Measurements from ENCODE around the gene TRPM7. TPM values are rescaled to one million over a fixed set of nuclear protein-coding genes. Genes with fewer than 3 reads are reported as not detected.
A peak's percentile ranks its signal among the peaks of the same experiment; 100 is the strongest.
"Not testable (repeated sequence)": the region's sequence is repeated elsewhere in the genome, so short reads cannot be mapped to it uniquely, and the experiment has no call there.

TRPM7 gene
- total RNA-seq, 1 donor from 2014 or later: 41.2 TPM

DNA sequence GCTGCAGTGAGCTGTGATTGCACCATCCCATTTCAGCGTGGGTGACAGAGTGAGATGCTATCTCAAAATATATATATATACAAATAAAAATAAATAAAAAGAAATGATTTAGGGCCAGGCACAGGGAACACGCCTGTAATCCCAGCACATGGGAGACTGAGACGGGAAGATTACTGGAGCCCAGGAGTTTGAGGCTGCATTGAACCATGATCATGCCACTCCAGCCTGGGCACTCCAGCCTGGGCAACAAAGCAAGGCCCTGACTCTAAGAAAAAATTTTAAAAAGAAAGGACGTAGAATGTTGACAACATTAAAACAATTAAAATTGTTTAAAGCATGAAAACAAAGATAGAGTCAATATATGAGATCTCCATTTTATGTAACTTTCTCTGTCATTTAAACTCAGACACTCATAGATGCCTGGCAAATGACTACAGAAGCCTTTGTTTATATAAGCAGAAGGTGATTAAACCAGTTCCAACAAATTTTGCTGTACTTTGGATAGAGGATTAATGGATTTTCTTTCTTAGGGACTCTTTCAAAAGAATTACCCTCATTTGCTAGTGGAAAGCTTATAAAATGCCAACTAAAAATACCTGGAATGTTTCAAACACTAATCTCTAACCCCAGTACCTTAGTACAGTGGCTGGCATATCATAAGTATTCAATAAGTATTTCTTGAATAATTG, 10.7 kb upstream of the TRPM7 start:
- H3K4me1 ChIP-seq (ENCODE audit: control insufficient read depth in 3 of 3, insufficient read depth in 3 of 3, low read length in 3 of 3): no peaks in the 10 kb centered on the region
- H3K36me3 ChIP-seq (ENCODE audit: control insufficient read depth in 3 of 3, insufficient read depth in 3 of 3, low read length in 3 of 3): no peaks in the 10 kb centered on the region
- no peak overlapping the region for H3K9ac ChIP-seq (ENCODE audit: low read depth in 1 of 3, low read length in 3 of 3)
- no peaks in the 10 kb centered on the region for H3K9me3 ChIP-seq (ENCODE audit: control insufficient read depth in 3 of 3, low read length in 3 of 3)
- no peak overlapping the region for H3K4me3 ChIP-seq (ENCODE audit: low read length in 3 of 3)
- H3K27me3 ChIP-seq (ENCODE audit: control insufficient read depth in 3 of 3, insufficient read depth in 3 of 3, low read length in 3 of 3): no peaks in the 10 kb centered on the region
- no peak overlapping the region for H3K27ac ChIP-seq (ENCODE audit: low read depth, low read length)

DNA sequence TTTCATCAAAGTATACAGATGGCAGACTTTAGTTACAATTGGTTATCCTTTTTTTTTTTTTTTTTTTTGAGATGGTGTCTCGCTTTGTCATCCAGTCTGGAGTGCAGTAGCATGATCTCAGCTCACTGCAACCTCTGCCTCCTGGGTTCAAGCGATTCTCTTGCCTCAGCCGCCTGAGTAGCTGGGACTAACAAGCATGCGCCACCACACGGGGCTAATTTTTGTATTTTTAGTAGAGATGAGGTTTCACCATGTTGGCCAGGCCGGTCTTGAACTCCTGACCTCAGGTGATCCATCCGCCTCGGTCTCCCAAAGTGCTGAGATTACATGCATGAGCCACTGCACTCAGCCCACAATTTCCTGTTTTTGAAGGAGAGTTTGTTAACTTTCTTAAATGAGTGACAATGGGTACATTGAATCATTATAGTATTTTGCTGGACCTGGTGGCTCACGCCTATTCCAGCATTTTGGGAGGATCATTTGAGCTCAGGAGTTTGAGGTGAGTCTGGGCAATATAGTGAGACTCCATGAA, 8.1 kb upstream of the TRPM7 start:
- not testable (repeated sequence) for H3K9ac ChIP-seq (ENCODE audit: low read depth in 1 of 3, low read length in 3 of 3); H3K4me1 ChIP-seq (ENCODE audit: control insufficient read depth in 3 of 3, insufficient read depth in 3 of 3, low read length in 3 of 3); H3K9me3 ChIP-seq (ENCODE audit: control insufficient read depth in 3 of 3, low read length in 3 of 3); H3K27ac ChIP-seq (ENCODE audit: low read depth, low read length); H3K36me3 ChIP-seq (ENCODE audit: control insufficient read depth in 3 of 3, insufficient read depth in 3 of 3, low read length in 3 of 3); H3K27me3 ChIP-seq (ENCODE audit: control insufficient read depth in 3 of 3, insufficient read depth in 3 of 3, low read length in 3 of 3); H3K4me3 ChIP-seq (ENCODE audit: low read length in 3 of 3)

DNA sequence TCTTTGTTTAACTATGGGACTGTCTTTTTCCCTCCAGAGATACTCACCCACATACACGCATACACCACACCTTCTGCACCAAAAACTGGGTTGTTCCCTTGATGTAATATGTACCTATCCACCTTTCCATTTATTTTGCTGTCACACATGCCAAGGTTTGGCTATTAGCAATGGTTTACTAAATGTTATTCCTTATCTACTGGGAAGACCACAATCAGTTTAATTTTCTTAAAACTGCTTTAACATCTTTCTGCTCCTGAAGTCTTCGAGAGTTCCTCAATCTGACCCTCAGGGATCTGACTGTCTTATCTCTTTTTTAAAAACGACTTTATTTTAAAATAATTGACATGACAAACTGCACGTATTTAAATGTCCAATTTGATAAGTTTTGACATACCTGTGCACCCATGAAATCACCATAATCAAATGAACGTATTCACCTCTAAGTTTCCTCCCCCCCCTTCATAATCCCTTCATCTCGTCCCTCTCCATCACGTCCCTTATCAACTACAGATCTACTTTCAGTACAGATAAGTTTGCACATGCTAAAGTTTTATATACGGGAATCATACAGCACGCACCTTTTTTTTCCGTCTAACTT, 805 bp upstream of the TRPM7 start:
- Histone ChIP-seq H3K27me3 (ENCODE audit: control insufficient read depth in 3 of 3, insufficient read depth in 3 of 3, low read length in 3 of 3) (no peaks in the 10 kb centered on the region), H3K9ac (ENCODE audit: low read depth in 1 of 3, low read length in 3 of 3) (peak overlapping the region; percentile 89 to 97 (median 91)), H3K36me3 (ENCODE audit: control insufficient read depth in 3 of 3, insufficient read depth in 3 of 3, low read length in 3 of 3) (peaks cover 0 to 8% (median 0%) of the 10 kb centered on the region in 3 donors), H3K4me1 (ENCODE audit: control insufficient read depth in 3 of 3, insufficient read depth in 3 of 3, low read length in 3 of 3) (peaks cover 8 to 28% (median 21%) of the 10 kb centered on the region in 3 donors), H3K27ac (ENCODE audit: low read depth, low read length) (peak overlapping the region; percentile 92), H3K4me3 (ENCODE audit: low read length in 3 of 3) (peak overlapping the region; percentile 80 to 94 (median 84)), H3K9me3 (ENCODE audit: control insufficient read depth in 3 of 3, low read length in 3 of 3) (no peaks in the 10 kb centered on the region)

DNA sequence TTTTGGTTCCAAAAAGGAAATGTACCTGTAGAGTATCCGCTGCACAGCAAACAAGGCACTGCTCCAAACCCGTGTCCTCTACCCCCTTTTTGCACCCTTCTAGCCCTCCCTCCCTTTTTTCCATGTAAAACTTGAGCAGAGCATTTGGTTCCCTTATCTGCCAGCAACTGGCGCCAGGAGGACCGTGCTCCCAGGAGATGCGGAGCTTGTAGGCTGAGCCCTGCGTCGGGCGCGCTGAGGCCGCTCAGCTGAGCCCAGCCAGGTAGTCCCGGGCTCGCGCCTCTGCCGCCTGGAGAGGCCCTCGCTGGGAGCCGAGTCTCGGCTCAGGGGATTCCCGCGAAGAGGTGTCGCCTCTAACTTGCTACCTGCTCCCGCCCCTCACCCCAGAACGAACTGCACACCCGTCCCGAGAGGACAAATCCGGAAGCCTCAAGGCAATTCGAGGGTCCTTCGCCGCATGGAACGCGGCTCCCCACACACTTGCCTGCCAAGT, 575 bp downstream of the TRPM7 start:
- no peaks in the 10 kb centered on the region for H3K9me3 ChIP-seq (ENCODE audit: control insufficient read depth in 3 of 3, low read length in 3 of 3)
- peak overlapping the region; percentile 92 for H3K27ac ChIP-seq (ENCODE audit: low read depth, low read length)
- peaks cover 0 to 8% (median 0%) of the 10 kb centered on the region in 3 donors for H3K36me3 ChIP-seq (ENCODE audit: control insufficient read depth in 3 of 3, insufficient read depth in 3 of 3, low read length in 3 of 3)
- peaks cover 8 to 33% (median 21%) of the 10 kb centered on the region in 3 donors for H3K4me1 ChIP-seq (ENCODE audit: control insufficient read depth in 3 of 3, insufficient read depth in 3 of 3, low read length in 3 of 3)
- H3K9ac ChIP-seq (ENCODE audit: low read depth in 1 of 3, low read length in 3 of 3): peak overlapping the region; percentile 78 to 97 (median 96)
- H3K4me3 ChIP-seq (ENCODE audit: low read length in 3 of 3): peak overlapping the region; percentile 84 to 97 (median 94)
- no peaks in the 10 kb centered on the region for H3K27me3 ChIP-seq (ENCODE audit: control insufficient read depth in 3 of 3, insufficient read depth in 3 of 3, low read length in 3 of 3)

DNA sequence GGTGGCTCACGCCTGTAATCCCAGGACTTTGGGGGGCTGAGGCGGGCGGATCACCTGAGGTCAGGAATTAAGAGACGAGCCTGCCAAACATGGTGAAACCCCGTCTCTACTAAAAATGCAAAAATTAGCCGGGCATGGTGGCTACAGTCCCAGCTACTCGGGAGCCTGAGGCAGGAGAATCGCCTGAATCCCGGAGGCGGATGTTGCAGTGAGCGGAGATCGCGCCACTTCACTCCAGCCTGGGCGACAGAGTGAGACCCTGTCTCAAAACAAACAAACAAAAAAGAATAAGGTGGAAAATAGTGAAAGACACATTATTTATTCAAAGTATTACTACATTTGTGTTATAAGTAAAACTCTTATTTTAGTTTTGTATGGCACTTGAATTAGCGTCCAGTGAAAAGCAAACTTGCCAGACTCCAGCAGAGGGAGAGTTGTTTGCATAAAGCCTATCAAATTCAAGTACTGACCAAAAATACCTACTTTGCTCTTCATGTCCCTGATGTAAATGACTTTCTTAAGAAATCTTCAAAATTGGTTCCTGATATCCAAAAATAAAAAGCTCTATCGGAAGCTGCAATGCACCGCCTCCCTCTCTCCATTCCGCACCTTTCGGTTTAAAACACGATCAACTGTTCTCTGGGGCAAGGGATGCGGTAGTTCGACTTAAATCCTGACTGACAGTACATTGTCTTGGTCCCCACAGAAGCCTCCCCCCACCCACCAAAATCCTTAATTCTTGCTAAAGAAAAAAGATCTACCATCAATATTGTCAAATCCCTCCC, 1.2 kb downstream of the TRPM7 start:
- Histone ChIP-seq H3K4me1 (ENCODE audit: control insufficient read depth in 3 of 3, insufficient read depth in 3 of 3, low read length in 3 of 3) (peaks cover 8 to 33% (median 21%) of the 10 kb centered on the region in 3 donors), H3K27me3 (ENCODE audit: control insufficient read depth in 3 of 3, insufficient read depth in 3 of 3, low read length in 3 of 3) (no peaks in the 10 kb centered on the region), H3K4me3 (ENCODE audit: low read length in 3 of 3) (peak overlapping the region; percentile 84 to 97 (median 94)), H3K9ac (ENCODE audit: low read depth in 1 of 3, low read length in 3 of 3) (peak overlapping the region; percentile 78 to 97 (median 96)), H3K36me3 (ENCODE audit: control insufficient read depth in 3 of 3, insufficient read depth in 3 of 3, low read length in 3 of 3) (peaks cover 0 to 8% (median 0%) of the 10 kb centered on the region in 3 donors), H3K27ac (ENCODE audit: low read depth, low read length) (peak overlapping the region; percentile 92), H3K9me3 (ENCODE audit: control insufficient read depth in 3 of 3, low read length in 3 of 3) (no peaks in the 10 kb centered on the region)

DNA sequence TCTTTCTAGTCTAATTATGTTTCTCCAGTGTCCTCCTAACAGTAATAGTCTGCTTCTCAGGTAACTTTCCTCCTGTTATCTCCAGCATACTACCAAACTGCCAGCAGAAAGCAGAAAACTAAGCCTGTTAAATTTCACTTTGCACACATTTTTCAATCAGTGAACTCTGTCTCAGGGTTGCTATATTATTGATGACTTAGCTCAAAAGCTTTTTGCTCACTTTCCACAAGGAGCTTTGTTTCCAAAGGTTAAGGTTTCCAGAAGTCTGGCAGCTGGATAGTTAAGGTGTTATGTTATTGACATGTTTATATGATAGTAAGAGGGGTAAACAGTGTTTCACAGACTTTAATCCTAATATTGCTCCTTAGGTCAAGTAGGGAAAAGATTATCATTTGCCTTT, 5.1 kb downstream of the TRPM7 start:
- no peaks in the 10 kb centered on the region for H3K27me3 ChIP-seq (ENCODE audit: control insufficient read depth in 3 of 3, insufficient read depth in 3 of 3, low read length in 3 of 3)
- peaks cover 0 to 8% (median 0%) of the 10 kb centered on the region in 3 donors for H3K36me3 ChIP-seq (ENCODE audit: control insufficient read depth in 3 of 3, insufficient read depth in 3 of 3, low read length in 3 of 3)
- no peak overlapping the region for H3K4me3 ChIP-seq (ENCODE audit: low read length in 3 of 3)
- H3K4me1 ChIP-seq (ENCODE audit: control insufficient read depth in 3 of 3, insufficient read depth in 3 of 3, low read length in 3 of 3): peaks cover 8 to 27% (median 20%) of the 10 kb centered on the region in 3 donors
- no peak overlapping the region for H3K27ac ChIP-seq (ENCODE audit: low read depth, low read length)
- H3K9me3 ChIP-seq (ENCODE audit: control insufficient read depth in 3 of 3, low read length in 3 of 3): no peaks in the 10 kb centered on the region
- no peak overlapping the region for H3K9ac ChIP-seq (ENCODE audit: low read depth in 1 of 3, low read length in 3 of 3)

DNA sequence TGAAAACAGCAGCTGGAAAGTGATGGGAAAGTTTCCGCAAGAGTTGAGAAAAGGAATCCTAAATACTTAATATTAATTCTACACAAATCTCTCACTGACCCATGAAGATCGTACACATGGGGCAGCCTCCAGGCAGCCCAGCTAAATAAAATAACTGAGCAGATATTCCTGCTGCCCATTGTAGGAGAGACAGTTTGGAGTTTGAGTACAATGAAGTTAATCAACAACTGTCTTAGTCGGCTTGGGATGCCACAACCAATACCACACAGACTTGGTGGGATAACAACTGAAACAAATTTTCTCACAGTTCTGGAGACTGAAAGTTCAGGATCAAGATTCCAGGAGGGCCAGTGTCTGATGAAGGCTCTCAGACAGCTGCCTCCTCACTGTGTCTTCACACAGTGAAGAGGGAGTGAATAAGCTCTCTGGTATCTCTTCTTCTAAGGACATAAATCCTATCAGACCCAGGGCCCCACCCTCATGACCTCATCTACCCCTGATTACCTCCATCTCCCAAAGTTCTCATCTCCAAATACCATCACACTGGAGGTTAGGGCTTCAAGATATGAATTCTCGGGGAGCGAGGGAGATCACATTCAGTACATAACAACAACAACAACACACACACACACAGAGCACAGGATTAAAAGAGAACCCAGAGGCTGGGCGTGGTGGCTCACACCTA, 9.7 kb downstream of the TRPM7 start:
- Histone ChIP-seq H3K27me3 (ENCODE audit: control insufficient read depth in 3 of 3, insufficient read depth in 3 of 3, low read length in 3 of 3) (no peaks in the 10 kb centered on the region), H3K27ac (ENCODE audit: low read depth, low read length) (no peak overlapping the region), H3K36me3 (ENCODE audit: control insufficient read depth in 3 of 3, insufficient read depth in 3 of 3, low read length in 3 of 3) (no peaks in the 10 kb centered on the region), H3K4me3 (ENCODE audit: low read length in 3 of 3) (no peak overlapping the region), H3K9me3 (ENCODE audit: control insufficient read depth in 3 of 3, low read length in 3 of 3) (no peaks in the 10 kb centered on the region), H3K4me1 (ENCODE audit: control insufficient read depth in 3 of 3, insufficient read depth in 3 of 3, low read length in 3 of 3) (peaks cover 0 to 6% (median 5%) of the 10 kb centered on the region in 3 donors), H3K9ac (ENCODE audit: low read depth in 1 of 3, low read length in 3 of 3) (no peak overlapping the region)

DNA sequence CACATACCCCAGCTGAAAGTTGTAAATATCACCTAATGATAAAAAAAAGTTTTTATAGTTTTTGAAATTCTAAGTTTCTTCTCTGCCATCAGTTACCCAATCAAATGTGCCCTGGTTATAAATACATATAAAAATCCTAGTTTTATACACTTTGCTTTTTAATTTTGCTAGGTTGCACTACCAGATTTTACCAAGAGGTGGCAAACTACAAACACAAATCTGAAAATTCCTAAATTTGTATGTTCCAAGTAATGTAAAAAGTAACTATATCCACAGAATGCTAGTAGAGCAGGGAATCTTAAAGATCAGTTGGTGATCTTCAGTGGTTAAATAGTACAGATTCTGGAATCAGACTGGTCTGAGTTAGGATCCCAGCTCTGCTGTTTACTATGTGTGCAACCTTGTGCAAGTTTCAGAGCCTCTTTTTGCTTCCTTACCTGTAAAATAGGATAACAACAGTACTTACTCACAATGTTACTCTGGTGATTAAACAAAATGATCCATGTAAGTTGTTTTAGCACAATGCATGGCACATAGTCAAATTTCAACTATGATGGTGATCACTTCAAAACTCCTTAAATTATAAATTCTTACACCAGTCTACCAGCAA, 11.0 kb downstream of the TRPM7 start:
- Histone ChIP-seq H3K27me3 (ENCODE audit: control insufficient read depth in 3 of 3, insufficient read depth in 3 of 3, low read length in 3 of 3) (no peaks in the 10 kb centered on the region), H3K36me3 (ENCODE audit: control insufficient read depth in 3 of 3, insufficient read depth in 3 of 3, low read length in 3 of 3) (no peaks in the 10 kb centered on the region), H3K9me3 (ENCODE audit: control insufficient read depth in 3 of 3, low read length in 3 of 3) (no peaks in the 10 kb centered on the region), H3K27ac (ENCODE audit: low read depth, low read length) (no peak overlapping the region), H3K9ac (ENCODE audit: low read depth in 1 of 3, low read length in 3 of 3) (no peak overlapping the region), H3K4me3 (ENCODE audit: low read length in 3 of 3) (no peak overlapping the region), H3K4me1 (ENCODE audit: control insufficient read depth in 3 of 3, insufficient read depth in 3 of 3, low read length in 3 of 3) (peaks cover 0 to 10% (median 0%) of the 10 kb centered on the region in 3 donors)

DNA sequence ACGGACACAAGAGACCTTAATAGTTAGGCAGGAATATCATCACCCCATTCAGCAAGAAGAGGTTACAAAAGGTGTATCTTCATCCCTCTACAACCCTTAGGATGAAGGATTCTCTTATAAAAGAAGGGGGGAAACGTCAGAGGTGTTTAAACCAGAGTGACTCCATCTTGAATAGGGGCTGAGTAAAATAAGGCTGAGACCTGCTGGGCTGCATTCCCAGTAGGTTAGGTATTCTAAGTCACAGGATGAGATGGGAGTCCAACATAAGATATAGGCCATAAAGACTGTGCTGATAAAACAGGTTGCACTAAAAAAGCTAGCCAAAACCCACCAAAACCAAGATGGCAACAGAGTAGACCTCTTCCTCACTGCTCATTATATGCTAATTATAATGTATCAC, 16.5 kb downstream of the TRPM7 start:
- no peaks in the 10 kb centered on the region for H3K9me3 ChIP-seq (ENCODE audit: control insufficient read depth in 3 of 3, low read length in 3 of 3)
- H3K27ac ChIP-seq (ENCODE audit: low read depth, low read length): no peak overlapping the region
- peaks cover 0 to 7% (median 0%) of the 10 kb centered on the region in 3 donors for H3K4me1 ChIP-seq (ENCODE audit: control insufficient read depth in 3 of 3, insufficient read depth in 3 of 3, low read length in 3 of 3)
- no peak overlapping the region for H3K9ac ChIP-seq (ENCODE audit: low read depth in 1 of 3, low read length in 3 of 3)
- no peak overlapping the region for H3K4me3 ChIP-seq (ENCODE audit: low read length in 3 of 3)
- H3K27me3 ChIP-seq (ENCODE audit: control insufficient read depth in 3 of 3, insufficient read depth in 3 of 3, low read length in 3 of 3): no peaks in the 10 kb centered on the region
- H3K36me3 ChIP-seq (ENCODE audit: control insufficient read depth in 3 of 3, insufficient read depth in 3 of 3, low read length in 3 of 3): peaks cover 0 to 2% (median 0%) of the 10 kb centered on the region in 3 donors
